G401 (cell line): ENCODE results near the gene OSM. TPM values are rescaled to one million over a fixed set of nuclear protein-coding genes. Genes with fewer than 3 reads are reported as not detected.

Experiments
- DNase-seq: peaks from one replicate; pipeline ENCODE4 v3.0.0-alpha.2; 2015; ENCODE audit warnings: low spot score
- in situ Hi-C: cut with HindIII; loops from 2 replicates; pipeline ENCODE4 v1.10.0; 2016; ENCODE audit warnings: low sequenced_read_pairs, mixed read lengths
- total RNA-seq: library from RNA; depleted of rRNA; stranded (reverse); fragments of >200 nt; shearing (Covaris generic); gene quantifications from 2 replicates; pipeline ENCODE4 v1.2.3, GENCODE V29; 2014

Gene OSM
- total RNA-seq, 1 experiment from 2014 or later = not detected

DNA sequence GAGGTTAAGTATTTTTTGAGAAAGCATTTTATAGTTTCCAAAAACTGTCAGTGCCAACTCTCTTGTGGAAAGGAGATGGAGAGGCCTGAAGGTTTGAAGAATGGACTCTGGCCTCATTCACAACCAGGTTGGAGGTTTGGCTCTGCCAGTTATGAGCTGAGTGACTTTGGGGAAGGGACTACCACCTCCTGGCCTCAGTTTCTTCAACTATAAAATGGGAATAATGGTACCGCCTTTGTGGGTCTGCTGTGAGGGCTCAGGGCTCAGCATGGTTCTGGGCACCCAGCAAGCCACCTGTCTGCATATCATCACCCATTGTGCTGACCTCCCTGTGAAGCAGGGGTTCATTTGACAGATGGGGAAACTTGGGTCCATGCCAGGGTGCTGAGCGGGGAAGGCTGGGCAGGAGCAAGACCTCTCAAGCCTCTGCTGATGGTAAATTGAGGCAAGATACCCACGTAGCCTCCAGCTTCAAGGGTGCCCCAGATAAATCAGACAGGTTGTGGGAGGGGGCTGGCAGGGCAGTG, 16.5 kb downstream of the OSM start:
- in situ Hi-C loops = no loop called here
- DNase-seq = no peak

DNA sequence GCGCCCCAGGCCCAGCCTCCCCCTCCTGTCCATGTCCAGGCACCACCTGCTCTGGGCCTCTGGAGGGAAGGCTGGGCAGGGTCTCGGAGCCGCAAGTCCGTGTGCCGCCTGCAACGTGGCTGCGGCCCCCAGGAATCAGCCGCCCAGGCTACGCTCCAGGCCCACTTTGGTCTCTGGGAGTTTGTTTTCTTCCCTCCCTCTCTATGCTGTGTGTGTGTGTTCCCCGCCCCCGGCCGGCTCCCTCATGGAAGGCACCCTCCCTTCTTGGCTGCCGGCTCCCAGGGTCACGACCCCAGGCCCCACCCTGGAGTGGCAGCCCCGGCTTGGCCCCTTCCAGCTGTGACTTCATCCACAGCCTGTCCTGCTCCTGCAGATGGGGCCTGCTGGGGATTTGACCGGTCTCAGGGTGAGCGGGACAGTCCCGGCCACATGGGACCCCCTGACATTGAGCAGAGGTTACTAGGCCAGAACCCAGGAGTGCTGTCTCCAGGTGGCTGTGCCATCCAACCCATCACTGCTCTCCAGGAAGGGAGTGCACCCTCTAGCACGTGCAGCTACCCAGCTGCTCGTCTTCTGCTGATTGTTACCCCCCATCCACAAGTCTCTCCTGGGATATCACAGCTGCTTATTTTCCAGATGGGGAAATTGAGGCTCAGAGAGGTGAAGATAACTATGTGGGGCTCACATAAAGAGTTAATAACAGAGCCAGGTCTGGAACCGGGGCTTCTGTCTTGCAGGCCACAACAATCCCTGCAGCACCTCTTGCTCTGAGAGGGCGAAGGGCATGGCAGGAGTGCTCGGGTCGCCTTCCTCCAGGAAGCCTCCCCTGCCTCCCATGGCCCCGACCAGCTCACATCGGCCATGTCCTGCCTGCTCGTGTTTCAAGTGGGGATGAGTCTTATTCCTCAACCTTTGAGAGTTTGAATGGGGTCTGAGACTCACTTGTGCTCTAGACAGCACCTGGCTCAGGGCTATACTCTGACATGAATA, 17.3 kb downstream of the OSM start:
- in situ Hi-C loops = no loop called here
- no peak for DNase-seq

DNA sequence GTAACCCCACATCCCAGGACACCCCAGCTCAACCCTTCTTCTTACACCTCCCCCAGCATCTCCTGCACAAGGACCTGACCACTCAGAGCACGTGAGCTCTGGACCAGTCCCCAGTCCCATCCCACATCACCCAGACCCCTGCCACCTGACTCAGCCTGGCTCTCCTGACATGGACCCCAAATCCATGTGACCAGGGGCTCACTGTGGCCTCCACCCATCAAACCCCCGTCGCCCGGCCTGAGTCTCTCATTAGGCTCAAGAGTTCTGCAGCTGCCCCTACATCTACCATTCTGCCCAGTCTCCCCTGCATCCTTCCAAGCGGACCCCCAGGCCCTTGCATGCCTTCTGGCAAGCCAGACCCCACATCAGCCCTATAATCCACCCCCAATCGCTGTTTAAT, 18.2 kb downstream of the OSM start:
- in situ Hi-C loops = no loop called here
- DNase-seq = no peak

DNA sequence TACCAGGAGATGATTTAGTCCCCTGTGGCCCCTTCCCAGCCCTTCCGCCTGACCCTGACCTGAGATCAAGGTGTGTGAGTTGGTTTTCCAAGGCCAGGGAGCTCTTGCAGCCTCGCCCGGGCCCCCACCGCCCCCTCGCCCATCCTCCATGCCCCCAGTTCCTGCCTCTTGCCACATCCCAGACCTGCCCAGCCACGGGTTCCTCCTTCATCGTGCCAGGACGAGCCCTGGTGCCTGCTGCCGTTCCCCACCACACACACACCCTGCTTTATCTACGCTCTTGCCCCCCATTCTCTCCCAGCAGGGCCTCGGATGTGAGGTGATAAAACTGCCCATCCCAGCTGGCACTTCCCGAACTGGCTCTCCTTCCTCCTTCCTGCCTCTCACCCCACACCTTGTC, 18.7 kb downstream of the OSM start:
- DNase-seq = no peak
- in situ Hi-C loops = no loop called here

DNA sequence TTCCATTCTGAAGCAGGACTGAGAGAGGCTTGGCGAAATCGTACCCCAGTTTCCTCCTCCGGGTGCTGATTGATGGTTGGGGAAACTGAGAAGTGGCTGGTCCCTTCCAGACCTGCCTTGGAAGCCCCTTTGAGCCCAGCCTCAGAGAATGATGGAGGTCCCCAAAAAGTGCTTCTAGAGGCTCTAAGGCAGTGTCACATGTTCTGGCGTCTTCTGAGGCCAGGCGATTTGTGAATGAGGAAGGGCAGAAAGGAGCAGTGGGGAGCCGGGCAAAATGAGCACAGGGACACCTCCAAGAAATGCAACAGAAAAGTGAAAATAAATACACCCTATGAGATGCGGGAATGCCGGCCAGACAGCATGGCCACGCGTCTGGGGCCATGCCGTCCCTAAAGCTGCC, 19.1 kb downstream of the OSM start:
- in situ Hi-C loops = no loop called here
- DNase-seq = no peak

DNA sequence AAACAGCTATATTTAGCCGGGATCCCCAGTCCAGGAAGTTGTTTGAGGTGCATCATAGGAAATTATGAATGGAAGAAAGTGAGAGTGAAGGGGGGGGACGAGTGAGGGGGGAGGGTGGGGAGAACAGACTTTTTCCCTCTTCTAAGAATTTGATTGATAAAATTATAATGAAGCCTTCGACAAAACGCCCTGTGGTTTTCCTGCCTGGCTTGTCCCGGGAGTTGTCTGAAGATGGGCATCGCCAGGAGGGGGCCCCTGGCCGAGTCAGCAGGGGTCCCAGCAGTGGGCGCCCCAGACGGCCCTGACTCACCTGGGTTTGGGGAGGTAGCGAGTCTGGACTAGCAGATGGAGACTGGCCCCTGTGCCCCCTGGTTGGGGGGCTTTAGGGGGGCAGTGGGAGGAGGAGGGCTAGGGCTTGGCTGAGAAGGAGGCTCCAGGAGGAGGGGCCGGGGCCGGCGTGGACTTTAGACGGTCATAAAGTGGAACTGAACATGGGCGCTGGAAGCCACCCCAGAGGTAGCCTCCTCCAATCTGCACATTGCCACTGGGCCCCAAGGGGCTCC, 19.8 kb downstream of the OSM start:
- no peak for DNase-seq
- in situ Hi-C loops = no loop called here

DNA sequence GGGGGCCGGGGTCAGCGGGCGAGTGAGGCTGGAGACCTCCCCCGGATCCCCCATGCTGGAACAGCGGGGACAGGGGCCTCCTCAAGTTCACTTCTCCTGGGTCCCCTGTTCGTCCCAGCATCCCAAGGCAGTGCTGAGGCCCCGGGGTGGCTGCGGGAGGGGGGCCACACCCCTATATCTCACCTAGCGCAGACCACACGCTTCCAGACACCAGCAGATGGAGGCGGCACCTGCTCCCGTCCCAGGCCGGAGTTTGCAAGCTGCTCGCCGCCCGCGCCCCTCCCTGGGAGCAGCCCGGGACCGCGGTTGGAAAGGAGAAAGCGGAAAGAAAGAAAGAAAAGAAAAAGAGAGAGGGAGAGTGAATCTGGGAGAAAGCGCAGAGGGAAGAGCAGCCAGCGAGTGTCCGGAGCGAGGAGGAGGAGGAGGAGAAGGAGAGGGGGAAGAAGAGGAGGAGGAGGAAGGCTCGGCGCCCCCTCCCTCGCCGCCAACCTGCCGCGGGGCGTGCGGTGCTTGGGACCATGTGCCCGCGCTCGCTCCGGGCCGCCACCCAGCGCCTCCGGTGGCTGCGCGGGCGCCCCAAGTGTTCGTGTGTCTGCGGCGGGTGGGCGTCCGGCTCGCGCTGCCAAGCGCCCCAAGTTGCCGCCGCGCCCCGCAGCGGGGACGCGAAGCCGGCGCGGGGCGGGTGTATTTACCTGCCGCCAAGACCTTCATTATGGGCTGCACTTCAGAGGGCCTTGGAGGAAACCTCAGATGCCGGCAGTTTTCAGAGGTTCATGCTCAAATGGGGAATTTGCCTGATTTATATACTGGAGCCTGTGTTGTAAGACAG, 20.5 kb downstream of the OSM start, which contains the start of gene LIF:
Gene LIF (minus strand): TSS at position 775 of the 829 bp plus-strand sequence. CDS start 64 bp downstream, at position 711.
- no peak for DNase-seq
- in situ Hi-C loops = no loop called here

DNA sequence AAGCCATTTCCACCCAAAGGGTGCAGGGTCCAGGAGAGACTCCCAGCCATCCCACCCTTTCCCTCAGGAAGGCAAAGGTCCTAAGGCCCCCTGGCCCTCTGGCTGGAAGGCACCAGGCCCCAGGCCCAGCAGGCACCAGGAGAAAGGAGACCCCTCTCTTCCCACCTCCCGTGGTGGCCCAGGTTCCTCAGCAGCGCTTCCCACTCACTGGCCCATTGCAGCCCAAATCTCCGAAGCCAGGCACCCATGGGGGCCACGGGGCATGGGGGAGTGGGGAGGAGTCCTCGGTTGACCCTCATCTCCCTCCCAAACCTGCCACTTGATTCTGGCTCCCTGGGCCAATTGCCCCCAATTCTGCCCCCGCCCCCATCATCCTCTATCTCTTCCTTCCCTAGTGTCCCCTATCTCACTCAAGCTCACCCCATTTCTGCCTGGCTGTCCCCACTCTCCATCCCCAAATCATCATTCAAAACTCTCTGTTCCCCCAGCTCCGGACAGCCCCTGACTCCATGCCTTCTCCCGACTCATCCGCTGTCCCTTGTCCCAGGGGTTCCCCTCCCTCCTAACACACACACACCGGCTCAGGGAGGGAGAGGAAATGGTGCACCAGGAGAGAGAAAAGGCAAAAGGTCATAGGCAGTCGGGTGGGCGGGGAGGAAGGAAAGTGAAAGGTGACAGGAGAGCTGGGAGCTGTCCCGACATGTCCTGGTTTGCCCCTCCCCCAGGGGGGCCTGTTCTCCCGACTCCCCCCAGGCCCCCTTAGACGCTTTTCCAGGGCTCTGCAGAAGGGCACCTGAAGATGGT, 21.3 kb downstream of the OSM start:
- DNase-seq = no peak
- in situ Hi-C loops = no loop called here

DNA sequence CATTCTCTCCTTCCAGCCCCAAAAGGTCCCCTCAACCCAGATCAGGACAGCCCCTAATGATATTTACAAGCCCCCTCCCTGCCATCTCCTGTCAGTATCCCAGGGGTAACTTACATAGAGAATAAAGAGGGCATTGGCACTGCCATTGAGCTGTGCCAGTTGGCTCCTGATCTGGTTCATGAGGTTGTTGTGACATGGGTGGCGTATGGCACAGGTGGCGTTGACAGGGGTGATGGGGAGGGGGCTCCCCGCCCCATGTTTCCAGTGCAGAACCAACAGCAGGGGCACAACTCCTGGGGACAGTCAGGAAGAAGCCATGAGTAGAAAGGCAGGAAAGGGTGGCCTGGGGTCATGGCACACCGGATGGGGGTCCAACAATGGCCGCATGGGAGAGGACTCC, 22.0 kb downstream of the OSM start:
- no peak for DNase-seq
- in situ Hi-C loops = no loop called here

DNA sequence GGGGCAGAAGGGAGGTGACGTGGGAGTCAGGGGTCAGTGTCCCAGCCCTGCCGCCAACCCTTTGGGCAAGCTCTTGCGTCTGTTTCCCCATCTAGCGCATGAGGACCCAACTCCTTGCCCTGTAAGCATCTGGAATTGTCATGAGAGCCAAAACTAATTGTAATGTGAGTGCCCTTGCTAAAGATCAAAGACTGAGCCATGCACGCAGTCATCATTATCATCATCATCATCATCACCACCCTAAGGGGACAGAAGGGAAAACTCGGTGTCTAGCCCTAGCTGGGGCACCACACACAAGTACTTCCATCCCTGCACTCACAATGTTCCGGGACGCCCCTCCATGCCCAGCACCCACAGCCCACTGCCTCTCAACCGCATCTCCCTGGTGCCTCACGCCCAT, 22.6 kb downstream of the OSM start:
- no peak for DNase-seq
- in situ Hi-C loops = no loop called here

DNA sequence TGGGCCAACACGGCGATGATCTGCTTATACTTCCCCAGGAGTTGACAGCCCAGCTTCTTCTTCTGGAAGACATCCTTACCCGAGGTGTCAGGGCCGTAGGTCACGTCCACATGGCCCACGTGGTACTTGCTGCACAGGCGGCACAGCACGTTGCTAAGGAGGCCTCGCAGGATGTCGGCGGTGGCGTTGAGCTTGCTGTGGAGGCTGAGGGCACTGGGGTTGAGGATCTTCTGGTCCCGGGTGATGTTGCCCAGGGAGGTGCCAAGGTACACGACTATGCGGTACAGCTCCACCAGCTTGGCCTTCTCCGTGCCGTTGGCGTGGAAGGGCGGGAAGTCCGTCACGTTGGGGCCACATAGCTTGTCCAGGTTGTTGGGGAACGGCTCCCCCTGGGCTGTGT, 23.0 kb downstream of the OSM start:
- DNase-seq = no peak
- in situ Hi-C loops = no loop called here

DNA sequence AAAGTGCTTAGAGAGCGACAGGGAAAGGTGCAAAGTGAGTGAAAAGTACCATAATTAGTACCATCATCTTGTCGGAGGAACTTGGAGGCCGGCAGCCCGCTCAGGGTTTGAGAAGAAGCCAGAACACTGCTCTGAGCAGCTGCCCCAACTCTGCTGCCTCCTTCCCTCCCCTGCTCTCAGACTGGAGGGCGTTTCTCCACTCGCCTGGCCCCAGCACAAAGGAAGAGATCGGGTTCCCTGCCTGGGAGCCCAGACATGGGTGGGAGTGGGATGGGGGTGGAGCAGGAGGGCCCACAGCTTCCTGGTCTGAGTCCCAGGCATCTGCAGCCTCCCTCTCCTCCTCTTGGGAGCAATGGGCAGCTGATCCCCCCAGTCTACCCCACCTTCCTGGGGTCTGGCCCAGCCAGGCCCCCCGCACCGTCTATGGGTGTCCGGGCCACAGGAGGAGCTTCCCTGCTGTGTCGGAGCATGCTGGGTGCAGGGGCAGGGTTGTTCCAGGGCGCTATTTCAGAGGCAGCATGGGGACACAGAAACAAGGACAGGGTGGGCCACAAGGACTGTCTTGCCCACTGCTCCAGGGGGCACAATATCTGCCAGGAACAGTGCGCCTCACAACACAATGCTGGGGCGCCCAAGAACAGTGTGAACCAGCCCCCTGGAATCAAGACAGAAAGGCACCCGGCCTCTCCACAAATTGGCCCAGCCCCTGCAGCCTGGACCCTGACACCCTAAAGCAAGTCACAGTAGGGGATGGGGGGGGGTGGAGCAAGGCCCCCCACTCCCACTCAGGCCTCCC, 24.9 kb downstream of the OSM start:
- no peak for DNase-seq
- in situ Hi-C loops = no loop called here

DNA sequence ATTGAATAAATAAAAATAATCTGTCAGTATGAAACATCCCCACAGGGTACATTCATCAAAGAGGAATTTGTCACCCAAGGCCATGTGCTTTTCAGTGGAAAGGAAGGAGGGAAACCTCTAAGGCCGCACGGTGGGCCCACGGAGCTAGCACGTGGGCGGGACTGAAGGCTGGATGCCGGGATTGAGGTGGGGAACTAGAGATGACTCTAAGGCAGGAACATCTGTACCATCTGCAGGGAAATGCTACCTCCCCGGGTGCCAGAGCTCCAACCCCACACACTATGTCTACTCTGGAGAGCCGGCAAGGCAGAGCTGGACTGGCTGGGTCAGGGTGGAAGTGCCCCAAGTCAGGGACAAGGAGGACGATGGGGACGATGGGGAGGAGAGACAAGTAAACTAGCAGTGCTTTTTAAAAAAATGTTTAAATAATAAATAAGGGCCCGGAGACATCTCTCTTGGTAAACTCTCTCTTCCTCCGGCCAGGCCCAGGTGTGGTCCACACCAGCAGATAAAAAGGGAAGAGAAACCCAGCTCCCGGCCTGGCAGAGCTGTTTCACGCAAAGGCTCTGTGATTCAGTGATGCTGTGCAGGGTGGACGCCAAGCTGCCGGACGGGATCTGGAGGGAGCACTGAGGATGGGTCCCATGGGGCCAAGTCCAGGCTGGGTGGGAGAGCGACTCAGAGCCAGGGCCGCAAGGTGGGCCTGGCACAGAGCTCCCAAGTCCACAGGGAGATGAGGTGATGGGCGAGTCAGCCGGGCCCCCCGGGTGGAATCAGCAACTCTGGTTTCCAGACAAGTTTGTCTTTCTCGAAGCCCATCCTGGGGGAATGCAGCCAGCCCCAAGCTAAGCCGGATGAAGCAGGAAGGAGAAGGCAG, 25.9 kb downstream of the OSM start:
- in situ Hi-C loops = no loop called here

DNA sequence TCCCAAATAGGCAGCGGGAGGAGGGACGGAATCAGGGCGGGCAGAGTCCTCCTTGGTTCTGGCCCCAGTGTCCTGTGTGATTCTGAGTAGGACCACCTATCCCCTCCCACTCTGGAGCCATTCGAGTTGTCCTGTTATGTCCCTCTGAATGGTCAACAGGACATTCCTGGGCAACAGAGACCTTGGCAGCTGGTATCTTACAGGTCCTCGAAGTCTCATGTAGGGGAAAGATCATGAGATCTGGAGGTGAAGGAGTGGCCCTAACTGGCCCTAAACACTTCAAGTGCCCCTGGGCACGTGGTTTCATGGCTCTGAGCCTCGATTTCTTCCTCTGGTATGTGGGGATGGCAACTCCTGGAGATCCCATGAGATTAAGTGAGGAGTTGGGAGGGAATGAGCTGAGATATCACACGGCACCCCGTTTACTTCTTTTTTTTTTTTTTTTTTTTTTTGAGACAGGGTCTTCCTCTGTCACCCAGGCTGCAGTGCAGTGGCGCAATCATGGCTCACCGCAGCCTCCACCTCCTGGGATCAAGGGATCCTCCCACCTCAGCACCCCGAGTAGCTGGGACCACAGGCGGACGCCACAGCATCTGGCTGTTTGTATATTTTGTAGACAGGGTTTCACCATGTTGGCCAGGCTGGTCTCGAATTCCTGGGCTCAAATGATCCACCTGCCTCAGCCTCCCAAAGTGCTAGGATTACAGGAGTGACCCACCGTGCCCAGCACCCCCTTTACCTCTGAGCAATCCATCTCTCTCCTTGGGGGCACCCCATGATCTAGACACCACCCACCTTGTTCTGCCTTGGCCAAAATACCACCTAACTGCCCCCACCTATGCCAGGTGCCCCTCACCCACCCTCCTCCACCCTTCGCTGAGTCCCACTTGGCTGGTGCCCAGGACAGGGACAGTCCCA, 26.9 kb downstream of the OSM start:
- in situ Hi-C loops = no loop called here
- no peak for DNase-seq

More for the DNA sequence above, 25.9 kb downstream of the OSM start:
- no peak for DNase-seq

DNA sequence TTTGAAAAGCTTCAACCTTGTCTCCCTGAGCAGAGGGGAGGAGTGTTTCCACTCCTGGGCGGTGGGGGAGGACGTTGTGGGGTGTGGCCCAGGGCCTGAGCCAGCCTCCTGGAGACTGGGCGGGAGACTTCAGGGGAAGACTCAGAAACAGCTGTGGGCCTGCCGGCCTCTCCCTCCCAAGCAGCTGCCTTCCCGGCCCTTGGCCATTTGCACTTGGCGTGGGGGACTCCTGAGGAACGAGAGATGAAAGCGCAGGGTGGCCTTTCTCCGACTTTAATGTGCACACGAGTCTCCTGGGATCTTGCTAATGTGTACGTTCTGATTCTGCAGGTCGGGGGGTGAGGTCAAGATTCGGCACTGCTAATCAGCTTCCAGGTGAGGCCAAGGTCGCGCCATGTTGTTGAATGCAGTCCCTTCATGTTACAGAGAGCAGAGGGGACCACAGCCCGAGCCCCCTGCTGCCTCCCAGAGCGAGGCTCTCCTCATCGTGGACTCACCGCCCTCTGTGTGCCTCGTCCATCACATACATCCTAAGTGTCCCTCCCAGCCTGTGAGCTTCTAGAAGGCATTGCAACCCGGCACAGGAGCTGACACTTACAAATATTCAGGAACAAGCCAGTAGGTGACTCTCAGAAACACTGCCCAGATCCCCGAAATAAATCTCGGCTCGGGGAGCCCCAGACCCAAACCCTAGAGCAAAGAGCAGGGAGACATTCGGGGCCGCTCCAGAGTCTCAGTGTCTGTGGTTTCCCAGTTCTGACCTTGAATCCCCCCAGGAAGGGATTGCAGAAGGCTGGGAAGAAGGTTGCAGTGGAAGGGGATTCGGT, 27.8 kb downstream of the OSM start:
- peak; percentile 52 for DNase-seq
- in situ Hi-C loops = no loop called here
